ENCODE measurements around the gene ITPR3. TPM values are rescaled to one million over a fixed set of nuclear protein-coding genes. Genes with fewer than 3 reads are reported as not detected.
"Not testable (repeated sequence)": the region's sequence is repeated elsewhere in the genome, so short reads cannot be mapped to it uniquely, and the experiment has no call there.

Gene ITPR3
- total RNA-seq, 1 experiment from 2014 or later: 24.4 TPM

- DNase-seq (ENCODE audit: low read depth): peak; percentile 92
These were observed 7.3 kb upstream of the ITPR3 start for GRCh38 chr6:33613795-33614168.

DNA sequence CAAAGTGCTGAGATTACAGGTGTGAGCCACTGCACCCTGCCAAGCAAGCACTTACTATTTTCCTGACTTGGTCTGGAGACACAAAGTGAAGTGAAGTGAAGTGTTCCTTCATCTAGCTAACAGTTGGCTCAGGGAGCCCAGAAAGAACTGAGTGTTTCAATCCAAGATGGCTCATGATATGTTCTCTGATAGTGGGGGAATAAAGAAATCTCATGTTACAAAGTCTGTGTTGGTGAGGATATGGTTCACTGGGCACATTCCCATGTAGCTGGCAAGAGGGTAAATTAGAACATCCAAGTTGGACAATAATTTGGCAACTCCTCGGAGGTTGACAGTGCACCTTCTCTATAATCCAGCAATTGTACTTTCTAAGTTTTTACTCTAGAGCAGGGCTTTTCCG lies 5.0 kb upstream of the ITPR3 start:
- DNase-seq (ENCODE audit: low read depth): no peak

DNA sequence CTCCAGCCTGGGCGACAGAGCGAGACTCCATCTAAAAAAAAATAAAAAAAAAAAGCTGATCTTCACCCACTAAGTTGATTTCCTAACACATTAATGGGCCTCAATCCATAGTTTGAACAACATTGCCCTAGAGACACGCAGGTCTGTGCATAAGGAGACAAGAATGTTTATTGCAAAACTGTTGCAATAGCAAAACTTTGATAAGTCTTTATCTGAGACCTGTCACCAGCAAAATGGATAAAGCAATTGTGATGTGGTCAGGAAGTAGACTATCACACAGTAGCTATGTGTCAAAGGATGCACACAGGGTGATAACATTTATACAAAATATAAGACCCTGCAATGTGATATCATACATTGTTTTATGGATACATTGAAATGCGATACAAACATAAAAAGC lies 4.2 kb upstream of the ITPR3 start:
- no peak for DNase-seq (ENCODE audit: low read depth)

- DNase-seq (ENCODE audit: low read depth): no peak
These were observed 1.8 kb upstream of the ITPR3 start for GRCh38 chr6:33619166-33619840.

GRCh38 chr6:33620158-33620855 lies 815 bp upstream of the ITPR3 start:
- peak; percentile 61 for DNase-seq (ENCODE audit: low read depth)

DNA sequence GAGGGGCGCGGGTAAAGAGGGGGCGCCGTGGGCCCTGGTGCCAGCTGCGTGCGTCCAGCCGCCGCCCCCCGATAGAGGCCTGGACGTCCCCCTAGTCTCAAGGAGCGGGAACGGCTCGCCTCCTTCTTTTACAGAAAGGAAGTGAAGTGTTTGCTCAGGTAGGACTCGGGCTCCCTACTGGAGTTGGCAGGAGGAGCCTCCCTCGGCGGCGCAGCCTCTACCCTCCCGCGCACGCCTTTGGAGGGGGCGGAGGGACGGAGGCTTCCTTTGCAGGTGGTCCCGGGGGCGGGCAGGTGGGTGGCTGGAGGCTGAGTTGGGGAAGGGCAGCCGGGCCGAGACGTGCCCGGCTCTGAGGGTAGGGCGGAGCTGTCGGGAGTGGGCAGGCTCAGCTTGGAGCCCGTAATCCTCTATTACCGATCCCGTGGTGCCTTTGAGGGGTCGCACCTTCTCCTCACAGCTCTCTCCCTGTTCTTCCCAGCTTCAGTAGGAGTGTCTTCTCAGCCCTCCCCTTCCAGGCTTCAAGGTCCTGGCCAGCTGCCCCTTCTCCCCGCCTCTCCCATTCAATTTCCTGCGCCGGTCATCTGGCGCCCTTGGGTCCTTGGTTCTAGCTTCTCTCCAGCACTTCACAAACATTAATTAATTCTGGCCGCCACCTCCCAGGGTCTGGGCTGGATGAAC lies 728 bp downstream of the ITPR3 start:
- DNase-seq (ENCODE audit: low read depth): peak; percentile 59

- DNase-seq (ENCODE audit: low read depth): peak; percentile 69
These were observed 1.6 kb downstream of the ITPR3 start for GRCh38 chr6:33622456-33623431.

GRCh38 chr6:33623895-33624381 lies 2.8 kb downstream of the ITPR3 start:
- no peak for DNase-seq (ENCODE audit: low read depth)

DNA sequence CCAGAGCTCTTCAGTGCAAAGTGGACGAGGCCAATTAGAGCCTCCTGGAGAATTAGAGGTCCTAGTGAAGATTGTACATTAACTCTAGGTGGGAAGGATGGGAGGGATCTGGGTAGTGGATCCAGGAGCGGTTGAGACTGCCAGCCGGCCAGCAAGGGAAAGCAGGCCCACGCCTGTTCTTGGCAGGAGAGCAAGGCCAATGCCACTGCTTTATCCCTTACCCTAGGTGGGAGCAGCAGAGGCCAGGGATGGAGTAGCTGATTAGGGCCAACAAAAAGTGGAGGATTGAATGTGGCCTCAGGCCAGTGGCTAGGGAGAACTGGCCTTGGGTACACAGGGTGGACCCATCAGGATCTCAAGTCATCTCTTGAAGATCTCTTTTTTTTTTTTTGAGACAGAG lies 3.7 kb downstream of the ITPR3 start:
- DNase-seq (ENCODE audit: low read depth): no peak

GRCh38 chr6:33627876-33628275 lies 6.8 kb downstream of the ITPR3 start:
- no peak for DNase-seq (ENCODE audit: low read depth)

DNA sequence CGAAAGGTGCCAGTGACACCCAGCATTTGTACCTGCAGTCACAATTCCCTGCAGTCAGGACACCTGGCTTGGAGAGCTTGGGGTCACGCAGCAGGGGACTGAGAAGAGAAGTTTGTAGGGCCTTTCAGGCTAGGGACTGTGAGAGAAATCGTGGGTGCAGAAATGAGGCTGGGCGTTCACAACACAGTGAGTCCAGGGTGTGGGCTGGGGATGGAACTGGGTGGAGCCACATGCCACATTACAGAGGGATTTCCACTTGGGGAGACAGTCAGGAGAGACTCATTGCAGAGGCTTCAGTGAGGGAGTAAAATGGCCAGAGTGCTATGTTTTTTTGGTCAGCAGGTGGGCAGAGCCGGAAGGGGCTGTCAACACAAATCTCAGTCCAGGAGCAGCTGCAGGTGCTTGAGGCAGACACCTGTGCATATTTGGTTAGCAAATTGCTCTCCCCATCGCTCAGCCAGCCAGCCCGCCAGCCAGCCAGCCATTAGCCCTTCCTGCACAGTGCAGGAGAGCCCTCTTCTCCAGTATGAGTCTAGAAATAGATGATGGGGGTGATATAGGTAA lies 7.4 kb downstream of the ITPR3 start:
- DNase-seq (ENCODE audit: low read depth): no peak

- no peak for DNase-seq (ENCODE audit: low read depth)
These were observed 8.9 kb downstream of the ITPR3 start for GRCh38 chr6:33630014-33630413.

DNA sequence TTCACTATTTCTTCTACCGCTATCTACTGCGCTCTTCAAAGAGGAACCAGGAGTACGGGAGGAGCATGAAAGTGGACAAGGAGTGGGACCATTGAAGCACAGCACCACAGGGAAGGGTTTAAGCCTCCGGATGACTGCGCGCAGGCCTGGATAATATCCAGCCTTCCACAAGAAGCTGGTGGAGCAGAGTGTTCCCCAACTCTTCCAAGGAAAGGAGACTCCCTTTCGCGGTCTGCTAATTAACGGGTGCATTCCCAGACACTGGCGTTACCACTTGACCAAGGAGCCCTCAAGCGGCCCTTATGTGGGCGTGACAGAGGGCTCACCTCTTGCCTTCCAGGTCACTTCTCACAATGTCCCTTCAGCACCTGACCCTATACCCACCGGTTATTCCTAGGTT lies 10.4 kb downstream of the ITPR3 start:
- not testable (repeated sequence) for DNase-seq (ENCODE audit: low read depth)

- DNase-seq (ENCODE audit: low read depth): no peak
These were observed 10.9 kb downstream of the ITPR3 start for GRCh38 chr6:33631971-33632557.

DNA sequence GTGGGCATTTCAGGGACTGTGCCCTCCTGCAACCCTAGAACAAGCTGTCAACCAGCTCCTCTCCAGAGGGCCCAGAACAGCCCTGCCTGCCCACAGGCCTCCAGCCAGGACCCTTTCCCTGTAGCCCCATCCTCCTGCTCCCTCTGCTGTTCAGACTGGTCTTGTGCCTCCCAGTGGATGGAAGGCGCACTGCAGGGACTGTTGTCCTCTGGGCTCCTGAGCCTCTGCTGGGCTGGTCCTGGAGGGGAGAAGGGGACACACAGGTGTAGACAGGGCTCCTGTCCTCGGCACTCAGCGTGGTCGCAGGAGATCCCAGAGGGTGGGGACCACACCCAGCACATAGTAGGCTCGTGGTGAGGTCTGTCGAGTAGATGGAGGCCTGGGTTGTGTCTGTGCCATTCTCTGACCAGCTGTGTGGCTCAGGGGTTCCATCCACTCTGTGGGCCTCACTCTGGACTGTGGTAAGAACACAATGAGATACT lies 11.5 kb downstream of the ITPR3 start:
- DNase-seq (ENCODE audit: low read depth): peak; percentile 41

DNA sequence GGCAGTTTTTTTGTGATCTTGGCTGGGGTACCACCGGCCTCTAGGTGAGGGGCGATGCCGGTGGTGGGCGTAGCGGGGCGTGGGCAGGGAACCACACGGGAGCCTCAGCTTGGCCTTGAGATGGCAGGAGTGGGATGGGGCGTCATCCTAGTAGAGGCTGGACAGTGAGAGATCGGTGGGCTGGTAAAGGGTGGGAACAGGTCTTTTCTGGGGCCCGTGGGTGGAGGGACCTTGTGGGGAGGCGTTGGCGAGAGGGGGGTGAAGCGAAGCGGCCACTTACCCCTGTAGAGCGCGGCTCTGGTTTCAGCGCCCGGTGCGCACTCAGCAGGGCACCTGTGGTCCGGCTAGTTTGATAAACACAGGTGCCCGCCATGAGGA lies 12.0 kb downstream of the ITPR3 start:
- no peak for DNase-seq (ENCODE audit: low read depth)

GRCh38 chr6:33633462-33634158 lies 12.5 kb downstream of the ITPR3 start:
- DNase-seq (ENCODE audit: low read depth): peak; percentile 82

DNA sequence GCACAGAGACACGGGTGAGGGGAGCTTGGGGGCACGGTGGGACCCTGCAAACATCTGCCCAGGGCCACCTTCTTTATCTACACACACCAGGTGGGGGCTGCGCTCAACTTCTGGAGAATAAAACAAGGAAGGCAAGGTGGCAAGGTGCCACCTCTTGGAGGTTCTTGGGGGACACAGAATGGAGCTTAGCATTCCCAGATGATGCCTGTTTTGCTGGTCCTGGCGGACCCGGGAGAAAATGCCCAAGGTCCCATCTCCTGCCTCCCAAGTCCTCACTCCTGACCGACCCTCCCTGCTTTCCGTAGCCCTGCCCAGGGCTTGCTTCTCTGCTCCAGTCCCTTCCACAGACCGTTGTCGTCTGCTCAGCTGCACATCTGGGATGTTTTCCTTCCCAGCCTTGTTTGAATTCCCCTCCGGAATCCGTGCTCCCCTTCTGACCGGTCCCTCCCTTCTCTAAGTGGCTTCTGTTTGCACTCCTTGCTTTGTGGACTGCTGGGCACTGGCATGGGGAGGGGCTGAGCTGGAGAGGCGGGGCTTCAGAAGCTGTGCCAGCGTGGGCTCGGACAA lies 13.1 kb downstream of the ITPR3 start:
- no peak for DNase-seq (ENCODE audit: low read depth)

DNA sequence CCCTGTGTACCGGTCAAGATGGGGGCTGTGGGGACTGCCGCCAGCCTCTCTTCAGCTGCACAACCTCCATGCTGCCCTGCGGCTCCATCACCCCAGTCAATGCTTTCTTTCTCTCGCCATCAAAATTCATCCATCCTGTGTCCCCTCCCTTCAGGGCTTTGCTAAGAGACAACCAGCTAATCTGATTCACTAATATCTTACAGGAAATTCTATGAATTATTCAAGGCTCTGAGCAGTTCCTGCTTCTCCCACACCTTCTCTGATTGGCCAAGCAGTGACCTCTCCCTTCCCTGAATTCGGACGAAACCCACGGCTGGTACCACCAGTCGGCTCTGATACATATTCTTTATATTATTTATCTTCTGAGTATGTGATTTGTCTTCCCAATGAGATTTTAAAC lies 13.8 kb downstream of the ITPR3 start:
- DNase-seq (ENCODE audit: low read depth): no peak

GRCh38 chr6:33636655-33637054 lies 15.5 kb downstream of the ITPR3 start:
- no peak for DNase-seq (ENCODE audit: low read depth)
